ENCODE measurements around the gene COL5A1.

Gene COL5A1

GRCh38 chr9:134879664-134880483, 238.3 kb downstream of the COL5A1 start:
- DNase-seq (ENCODE audit: low spot score): no peak
- in situ Hi-C loops (cut with MboI; ENCODE audit: low sequenced_read_pairs, unreplicated experiment): no loop called here
- TF ChIP-seq CTCF (IDR thresholded peaks at IDR 0.05; ENCODE audit: borderline replicate concordance, control extremely low read depth, extremely low read depth, insufficient read depth, missing control alignments): no peak

- in situ Hi-C loops (cut with MboI; ENCODE audit: low sequenced_read_pairs, unreplicated experiment): no loop called here
- no peak for TF ChIP-seq CTCF (IDR thresholded peaks at IDR 0.05; ENCODE audit: borderline replicate concordance, control extremely low read depth, extremely low read depth, insufficient read depth, missing control alignments)
Observed at GRCh38 chr9:134880484-134881312, 239.1 kb downstream of the COL5A1 start, which contains the start of gene FCN2. Gene FCN2 (plus strand): TSS chr9:134880810. CDS start chr9:134880822, 12 bp downstream.

GRCh38 chr9:134881313-134881670, 239.7 kb downstream of the COL5A1 start:
- in situ Hi-C loops (cut with MboI; ENCODE audit: low sequenced_read_pairs, unreplicated experiment): no loop called here
- no peak for TF ChIP-seq CTCF (IDR thresholded peaks at IDR 0.05; ENCODE audit: borderline replicate concordance, control extremely low read depth, extremely low read depth, insufficient read depth, missing control alignments)
- DNase-seq (ENCODE audit: low spot score): no peak

More at GRCh38 chr9:134880484-134881312, 239.1 kb downstream of the COL5A1 start, which contains the start of gene FCN2:
- DNase-seq (ENCODE audit: low spot score): no peak

GRCh38 chr9:134882204-134882785, 240.7 kb downstream of the COL5A1 start:
- DNase-seq (ENCODE audit: low spot score): no peak
- in situ Hi-C loops (cut with MboI; ENCODE audit: low sequenced_read_pairs, unreplicated experiment): no loop called here
- no peak for TF ChIP-seq CTCF (IDR thresholded peaks at IDR 0.05; ENCODE audit: borderline replicate concordance, control extremely low read depth, extremely low read depth, insufficient read depth, missing control alignments)

GRCh38 chr9:134883040-134883782, 241.6 kb downstream of the COL5A1 start:
- in situ Hi-C loops (cut with MboI; ENCODE audit: low sequenced_read_pairs, unreplicated experiment): no loop called here
- TF ChIP-seq CTCF (IDR thresholded peaks at IDR 0.05; ENCODE audit: borderline replicate concordance, control extremely low read depth, extremely low read depth, insufficient read depth, missing control alignments): no peak
- no peak for DNase-seq (ENCODE audit: low spot score)

GRCh38 chr9:134884492-134884891, 242.9 kb downstream of the COL5A1 start:
- in situ Hi-C loops (cut with MboI; ENCODE audit: low sequenced_read_pairs, unreplicated experiment): no loop called here
- TF ChIP-seq CTCF (IDR thresholded peaks at IDR 0.05; ENCODE audit: borderline replicate concordance, control extremely low read depth, extremely low read depth, insufficient read depth, missing control alignments): no peak
- no peak for DNase-seq (ENCODE audit: low spot score)

Measured in GM13976 (cell line).